Measurements from ENCODE around the gene TREH. TPM values are rescaled to one million over a fixed set of nuclear protein-coding genes. Genes with fewer than 3 reads are reported as not detected.
A peak's percentile ranks its signal among the peaks of the same experiment; 100 is the strongest.

Gene TREH
- polyA plus RNA-seq, 3 donors: not detected

GRCh38 chr11:118619444-118620197, 59.8 kb downstream of the TREH start:
- DNase-seq: peak; percentile 27 to 88 (median 66)
- Mint-ChIP-seq H3K27ac (peak overlapping the region in 2 of 7 donors; percentile 37 to 53), H3K4me1 (peaks cover 24% of the 10 kb centered on the region), H3K9me3 (peaks cover 0 to 4% (median 0%) of the 10 kb centered on the region in 7 donors), H3K27me3 (ENCODE audit: low read depth in 3 of 3) (peaks cover 27 to 37% (median 28%) of the 10 kb centered on the region in 3 donors), H3K4me3 (no peak overlapping the region), H3K36me3 (no peaks in the 10 kb centered on the region)
- intact Hi-C loops (cut with micrococcal nuclease): no loop called here
- Histone ChIP-seq H3K4me1 (ENCODE audit: control insufficient read depth in 1 of 2, insufficient read depth in 2 of 2, low read length in 2 of 2) (peaks cover 14 to 20% of the 10 kb centered on the region in 2 donors), H3K36me3 (replicated peaks in 1 of 2; ENCODE audit: control insufficient read depth in 1 of 2, insufficient read depth in 2 of 2, low read length in 2 of 2) (no peaks in the 10 kb centered on the region), H3K27me3 (ENCODE audit: control insufficient read depth in 2 of 2, insufficient read depth in 2 of 2, low read length in 2 of 2) (peaks cover 5 to 14% of the 10 kb centered on the region in 2 donors), H3K4me3 (replicated peaks in 1 of 3; ENCODE audit: low read depth in 2 of 3, low read length in 3 of 3) (no peak overlapping the region), H3K9ac (ENCODE audit: insufficient read depth, low read length, poor library complexity, severe bottlenecking) (no peak overlapping the region), H3K79me2 (ENCODE audit: insufficient read depth, low read length) (no peaks in the 10 kb centered on the region), H3K27ac (ENCODE audit: low read depth in 1 of 2, low read length in 2 of 2) (no peak overlapping the region), H4K20me1 (ENCODE audit: insufficient read depth, low read length) (no peaks in the 10 kb centered on the region), H3K4me2 (replicated peaks; ENCODE audit: extremely low read depth, low read length, poor library complexity, severe bottlenecking) (no peak overlapping the region), H3K9me3 (replicated peaks in 1 of 2; ENCODE audit: control insufficient read depth in 1 of 2, insufficient read depth in 1 of 2, low read length in 2 of 2) (no peaks in the 10 kb centered on the region), H2AFZ (ENCODE audit: insufficient read depth, low read depth, low read length, poor library complexity, severe bottlenecking) (no peak overlapping the region)
- no peak for TF ChIP-seq CTCF (IDR thresholded peaks at IDR 0.05)
- 38% methylated on average over 4 of the region's 6 CpGs for WGBS (ENCODE audit: insufficient coverage)

GRCh38 chr11:118618991-118619375, 60.5 kb downstream of the TREH start:
- Mint-ChIP-seq H3K4me1 (peaks cover 24% of the 10 kb centered on the region), H3K4me3 (no peak overlapping the region), H3K36me3 (no peaks in the 10 kb centered on the region), H3K27me3 (ENCODE audit: low read depth in 3 of 3) (peaks cover 29 to 37% (median 30%) of the 10 kb centered on the region in 3 donors), H3K9me3 (peaks cover 0 to 4% (median 0%) of the 10 kb centered on the region in 7 donors), H3K27ac (peak overlapping the region in 1 of 7 donors; percentile 9)
- H3K4me1 ChIP-seq (ENCODE audit: control insufficient read depth in 1 of 2, insufficient read depth in 2 of 2, low read length in 2 of 2): peaks cover 14 to 20% of the 10 kb centered on the region in 2 donors
- H3K4me3 ChIP-seq (replicated peaks in 1 of 3; ENCODE audit: low read depth in 2 of 3, low read length in 3 of 3): no peak overlapping the region
- H3K27ac ChIP-seq (ENCODE audit: low read depth in 1 of 2, low read length in 2 of 2): no peak overlapping the region
- TF ChIP-seq CTCF (IDR thresholded peaks at IDR 0.05): no peak
- WGBS (ENCODE audit: insufficient coverage): 83% methylated on average over 1 of the region's 4 CpGs
- H3K27me3 ChIP-seq (ENCODE audit: control insufficient read depth in 2 of 2, insufficient read depth in 2 of 2, low read length in 2 of 2): peaks cover 5 to 15% of the 10 kb centered on the region in 2 donors
- H3K79me2 ChIP-seq (ENCODE audit: insufficient read depth, low read length): no peaks in the 10 kb centered on the region
- no peak overlapping the region for H3K9ac ChIP-seq (ENCODE audit: insufficient read depth, low read length, poor library complexity, severe bottlenecking)
- DNase-seq: no peak
- no peaks in the 10 kb centered on the region for H3K9me3 ChIP-seq (replicated peaks in 1 of 2; ENCODE audit: control insufficient read depth in 1 of 2, insufficient read depth in 1 of 2, low read length in 2 of 2)
- H2AFZ ChIP-seq (ENCODE audit: insufficient read depth, low read depth, low read length, poor library complexity, severe bottlenecking): no peak overlapping the region
- H3K4me2 ChIP-seq (replicated peaks; ENCODE audit: extremely low read depth, low read length, poor library complexity, severe bottlenecking): no peak overlapping the region
- no peaks in the 10 kb centered on the region for H4K20me1 ChIP-seq (ENCODE audit: insufficient read depth, low read length)
- H3K36me3 ChIP-seq (replicated peaks in 1 of 2; ENCODE audit: control insufficient read depth in 1 of 2, insufficient read depth in 2 of 2, low read length in 2 of 2): no peaks in the 10 kb centered on the region
- intact Hi-C loops (cut with micrococcal nuclease): no loop called here

Data from CD14-positive monocyte (primary cell).